Limb (tissue), 2 donors: Measurements from ENCODE around the gene WEE1.
"Not testable (repeated sequence)": the region's sequence is repeated elsewhere in the genome, so short reads cannot be mapped to it uniquely, and the experiment has no call there.

Experiments
- DNase-seq, 2 donors: peaks; one replicate each; pipeline ENCODE4 v3.0.0-alpha.2; 2016; ENCODE audit errors: extremely low spot score in 2 of 2

Gene WEE1

GRCh38 chr11:9573052-9573774, at the start of gene WEE1:
Gene WEE1, plus strand, starts transcription at chr11:9573670. Its CDS starts 264 bp downstream, at chr11:9573934.
- peak; percentile 97 to 99 for DNase-seq

DNA sequence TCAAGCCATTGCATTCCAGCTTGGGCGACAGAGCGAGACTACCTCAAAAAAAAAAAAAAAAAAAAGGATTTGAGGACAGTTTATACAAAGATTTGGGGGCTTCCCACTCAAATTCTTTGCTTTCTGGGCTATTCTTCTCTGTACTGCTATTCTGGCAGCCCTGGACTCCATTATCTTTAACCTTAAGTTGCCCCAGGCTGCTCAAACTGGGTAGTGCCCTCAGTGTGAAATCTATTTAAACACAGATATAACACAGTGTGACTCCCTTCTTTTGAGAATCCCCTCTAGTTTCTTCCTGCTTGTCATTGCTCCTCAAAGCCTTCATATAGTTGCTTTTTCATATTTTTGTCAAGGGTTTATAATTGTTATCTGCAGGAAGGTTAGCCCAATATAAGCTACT, 49.5 kb upstream of the WEE1 start:
- no peak for DNase-seq

GRCh38 chr11:9525116-9525515, 48.4 kb upstream of the WEE1 start:
- DNase-seq, result no peak

GRCh38 chr11:9527481-9528135, 45.9 kb upstream of the WEE1 start:
- DNase-seq, result peak in 1 of 2 donors; percentile 43

- DNase-seq, result no peak
Observed at GRCh38 chr11:9528136-9528501, 45.4 kb upstream of the WEE1 start.

GRCh38 chr11:9528573-9529333, 44.7 kb upstream of the WEE1 start:
- DNase-seq, result no peak

DNA sequence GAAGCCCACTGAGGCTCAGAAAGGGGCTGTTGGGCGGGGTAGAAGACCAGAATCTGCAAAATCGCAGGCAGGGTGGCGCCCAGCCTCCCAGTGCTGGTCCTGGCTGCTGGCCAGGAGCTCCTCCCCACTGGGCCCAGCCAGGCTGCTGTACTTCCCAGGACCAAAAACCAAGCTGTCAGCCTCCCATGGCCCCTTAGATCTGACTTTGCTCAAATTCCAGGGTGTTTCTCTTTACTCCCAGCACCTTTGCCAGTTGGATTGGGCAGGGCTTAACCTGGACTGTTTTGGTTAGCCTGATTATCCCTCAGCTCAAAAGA, 44.2 kb upstream of the WEE1 start:
- DNase-seq, result peak; percentile 13 to 45

DNA sequence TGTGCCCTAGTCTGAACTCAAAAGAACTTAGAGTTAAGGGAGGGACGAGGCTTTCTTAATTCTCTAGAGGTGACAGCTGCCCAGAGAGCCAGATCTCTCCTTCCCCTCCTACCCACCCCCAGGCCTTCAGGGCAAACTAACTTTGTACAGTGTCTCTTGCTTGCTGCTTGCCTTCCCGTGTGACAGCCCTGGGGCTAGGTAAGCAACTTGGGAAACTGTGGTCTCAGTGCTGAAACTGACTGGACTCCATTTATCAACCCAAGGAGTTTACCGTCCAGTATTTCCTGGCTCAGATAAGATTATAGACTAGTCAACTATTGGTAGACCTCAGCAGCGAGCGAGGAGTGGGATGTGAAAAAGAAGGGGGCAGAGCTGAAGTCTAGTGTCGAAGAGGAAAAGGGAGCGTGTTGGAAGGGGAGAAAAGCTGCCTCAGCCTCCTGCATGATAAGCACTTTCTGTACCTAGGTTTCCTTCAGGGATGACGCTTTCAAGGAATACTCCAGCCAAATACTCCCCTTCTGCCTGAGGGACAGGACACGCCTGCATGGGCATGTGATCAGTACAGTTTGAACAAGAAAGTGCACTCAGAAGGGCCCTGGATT, 43.3 kb upstream of the WEE1 start:
- DNase-seq, result no peak

DNA sequence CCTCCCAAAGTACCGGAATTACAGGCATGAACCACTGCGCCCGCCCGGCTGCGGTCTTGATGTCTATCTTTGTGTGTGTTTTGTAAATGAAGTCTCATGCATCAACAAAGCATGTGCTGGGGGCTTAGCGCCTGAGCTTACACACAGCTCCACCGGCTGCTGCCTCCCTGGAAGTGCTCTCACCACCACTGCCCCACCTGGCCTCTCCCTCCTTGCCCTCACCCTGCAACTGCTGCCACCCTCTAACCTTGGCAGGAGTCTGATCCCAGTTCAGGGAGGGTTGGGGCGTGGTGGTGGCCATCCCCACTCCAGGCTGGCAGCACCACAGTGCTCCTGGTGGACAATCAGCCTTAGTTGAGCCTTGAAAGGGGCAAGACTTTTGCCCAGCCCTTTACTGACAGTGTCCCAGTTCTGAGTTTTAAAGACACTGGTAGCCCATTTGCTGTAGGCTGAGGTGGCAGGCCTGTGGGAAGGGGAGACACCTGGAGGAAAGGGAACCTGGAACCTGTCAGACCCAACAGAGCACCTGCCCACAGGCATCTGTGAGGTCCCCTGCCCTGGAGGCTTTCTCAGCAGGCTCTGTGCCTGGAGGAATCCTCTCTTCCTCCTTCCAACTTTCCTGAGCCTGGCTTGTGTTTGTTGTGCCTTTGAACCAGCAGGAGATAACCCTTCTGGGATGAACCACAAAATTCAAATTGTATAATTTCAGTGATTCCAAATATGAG, 42.4 kb upstream of the WEE1 start:
- DNase-seq, result no peak

DNA sequence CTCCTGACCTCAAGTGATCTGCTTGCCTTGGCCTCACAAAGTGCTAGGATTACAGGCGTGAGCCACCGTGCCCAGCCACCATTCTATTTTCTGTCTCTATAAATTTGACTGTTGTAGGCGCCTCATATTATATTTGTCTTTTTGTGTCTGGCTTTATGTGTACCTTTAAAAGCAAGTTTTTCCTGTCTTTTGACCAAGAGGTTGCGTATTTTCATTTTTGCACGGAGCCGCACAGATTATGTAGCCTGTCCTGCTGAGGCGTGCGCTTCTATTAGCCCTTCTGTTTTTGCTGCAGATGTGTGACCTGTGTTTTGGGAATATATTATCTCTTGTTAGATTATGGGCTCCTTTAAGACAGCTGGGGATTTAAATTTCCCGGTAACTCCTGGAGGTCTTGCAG, 40.4 kb upstream of the WEE1 start:
- no peak for DNase-seq

DNA sequence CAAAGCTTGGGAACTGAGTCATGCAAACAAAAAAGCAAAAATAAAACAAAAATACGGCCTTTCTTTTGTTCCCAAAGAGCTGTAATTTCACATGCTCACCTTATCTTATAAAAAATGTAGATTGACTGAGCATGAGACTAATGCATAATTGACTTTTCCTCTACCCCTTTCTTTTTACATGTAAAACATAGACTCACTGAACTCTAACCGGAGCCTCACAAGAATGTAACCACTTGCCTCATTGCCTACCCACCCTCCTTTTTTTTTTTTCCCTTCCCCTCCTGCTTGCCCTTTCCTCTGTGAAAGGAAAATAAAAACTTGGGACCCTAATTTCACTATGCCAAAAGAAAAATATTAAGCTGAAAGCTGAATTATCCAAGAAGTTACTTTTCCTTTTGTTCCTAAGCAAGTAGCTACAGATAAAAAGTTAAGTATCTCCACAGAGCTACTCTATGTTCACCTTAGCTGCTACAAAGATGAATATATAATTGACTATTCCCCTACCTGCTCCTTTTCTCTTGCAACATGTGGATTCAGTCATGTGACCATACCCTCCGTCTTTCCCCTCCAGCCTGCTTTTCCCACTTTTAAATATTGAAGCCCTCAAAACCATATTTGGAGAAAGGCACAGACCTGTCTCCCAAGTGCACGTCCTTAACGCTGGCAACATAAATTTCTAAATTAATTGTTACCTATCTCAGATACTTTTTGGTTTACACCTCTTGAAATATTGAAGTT, 39.6 kb upstream of the WEE1 start:
- DNase-seq, result no peak

DNA sequence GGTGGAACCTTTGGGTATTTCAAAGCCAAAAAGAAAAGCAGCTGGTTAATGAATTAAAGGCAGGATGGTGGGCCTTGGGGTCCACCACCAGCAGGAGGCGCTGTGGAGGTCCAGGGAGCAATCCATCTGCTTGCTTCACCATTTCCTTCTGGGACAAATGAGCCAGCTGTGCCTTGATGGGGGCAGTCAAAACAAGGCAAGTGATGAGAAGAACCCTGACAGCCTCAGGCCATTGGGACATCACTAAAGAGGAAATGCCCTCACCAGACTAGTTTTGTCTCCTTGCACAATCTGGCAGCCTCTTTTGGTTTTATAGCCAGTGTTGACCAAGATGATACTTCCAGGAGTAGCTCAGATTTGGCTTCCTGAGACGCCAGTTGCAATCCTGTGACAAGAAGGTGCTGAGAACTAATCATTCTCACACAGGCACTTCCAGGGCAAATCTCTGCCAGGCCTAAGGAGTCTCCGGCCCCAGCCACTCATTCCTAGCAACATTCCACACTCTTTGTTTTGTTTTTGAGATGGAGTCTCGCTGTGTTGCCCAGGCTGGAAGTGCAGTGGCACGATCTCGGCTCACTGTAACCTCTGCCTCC, 38.2 kb upstream of the WEE1 start:
- DNase-seq, result peak; percentile 16 to 61

DNA sequence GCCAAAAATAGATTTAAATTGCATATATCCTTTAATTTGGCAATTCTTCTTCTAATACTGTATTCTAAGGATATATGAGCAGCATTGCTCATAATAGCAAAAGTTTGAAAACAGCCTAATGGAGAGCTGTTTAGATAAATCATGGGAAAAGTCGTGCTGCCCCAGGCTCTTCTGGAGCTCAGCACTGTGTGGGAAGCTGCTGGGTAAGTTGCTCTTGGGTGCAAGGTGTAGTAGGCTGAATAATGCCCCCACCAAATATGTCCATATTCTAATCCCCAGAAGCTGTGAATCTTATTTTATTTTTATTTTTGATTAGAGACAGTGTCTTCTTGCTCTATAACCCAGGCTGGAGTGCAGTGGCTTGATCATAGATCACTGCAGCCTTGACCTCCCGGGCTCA, 34.9 kb upstream of the WEE1 start:
- no peak for DNase-seq

DNA sequence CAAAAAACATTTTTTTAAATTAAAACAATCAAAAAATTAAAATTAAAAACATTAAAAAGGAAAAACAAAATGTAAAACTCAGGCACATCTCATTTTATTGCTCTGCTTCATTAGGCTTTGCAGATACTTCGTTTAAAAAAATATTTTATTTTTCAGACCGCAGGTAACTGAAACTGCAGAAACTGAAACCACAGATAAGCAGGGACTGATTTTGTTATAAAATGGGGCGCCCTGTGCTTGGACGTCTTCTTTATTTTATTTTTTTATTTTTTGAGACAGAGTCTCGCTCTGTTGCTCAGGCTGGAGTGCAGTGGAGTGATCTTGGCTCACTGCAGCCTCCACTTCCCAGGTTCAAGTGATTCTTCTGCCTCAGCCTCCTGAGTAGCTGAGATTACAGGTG, 24.3 kb upstream of the WEE1 start:
- not testable (repeated sequence) for DNase-seq

GRCh38 chr11:9550191-9550628, 23.3 kb upstream of the WEE1 start:
- DNase-seq, result no peak

GRCh38 chr11:9561279-9561982, 12.0 kb upstream of the WEE1 start:
- DNase-seq, result no peak

GRCh38 chr11:9562716-9563115, 10.8 kb upstream of the WEE1 start:
- DNase-seq, result no peak

DNA sequence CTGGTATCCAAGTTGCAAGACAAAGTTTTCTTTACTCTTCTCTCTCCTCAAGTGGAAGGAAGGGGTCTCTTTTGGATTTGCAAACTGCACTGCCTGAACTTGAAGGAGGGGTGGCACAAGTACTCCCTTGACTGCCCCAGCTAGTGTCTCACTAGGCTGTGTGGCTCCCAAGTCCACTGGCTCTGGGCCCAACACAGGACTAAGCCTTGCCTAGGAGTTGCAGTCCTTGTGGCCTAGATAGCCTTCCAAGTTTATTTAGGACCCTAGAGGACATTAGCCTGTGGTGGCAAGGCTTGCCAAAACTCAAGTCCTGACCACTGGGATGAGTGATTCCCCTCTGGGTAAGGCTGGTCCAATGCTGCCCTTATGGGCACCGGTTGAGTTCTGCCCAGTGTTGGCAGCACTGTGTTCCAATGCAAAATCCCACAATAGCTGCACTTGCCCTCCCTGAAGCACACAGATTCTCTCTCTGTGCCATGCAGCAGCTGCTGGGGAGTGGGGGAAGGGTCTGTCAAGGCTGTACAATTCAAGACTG, 10.2 kb upstream of the WEE1 start:
- no peak for DNase-seq

- DNase-seq, result peak in 1 of 2 donors; percentile 47
Observed at GRCh38 chr11:9565822-9566560, 7.5 kb upstream of the WEE1 start.
